Vagina (tissue), 2 donors: ENCODE results near the gene NT5DC2. TPM values are rescaled to one million over a fixed set of nuclear protein-coding genes. Genes with fewer than 3 reads are reported as not detected.

Experiments used
- DNase-seq, 2 donors: peaks; one replicate each; pipeline ENCODE4 v3.0.0-alpha.2; 2017; ENCODE audit errors: extremely low spot score in 2 of 2
- H3K27ac ChIP-seq: fragments of 200-600 bp; sonication (generic); one replicate; pipeline ENCODE4 v1.5.1; 2019
- H3K27me3 ChIP-seq: fragments of 200-600 bp; sonication (generic); one replicate; pipeline ENCODE4 v1.5.1; 2019
- H3K36me3 ChIP-seq, 2 donors: fragments of 200-600 bp; sonication (generic); one replicate each; pipeline ENCODE4 v1.5.1; 2017 to 2019
- H3K4me1 ChIP-seq: fragments of 200-600 bp; sonication (generic); one replicate; pipeline ENCODE4 v1.5.1; 2019
- H3K4me3 ChIP-seq, 2 donors: fragments of 200-600 bp; sonication (generic); 1 replicate in 1 of 2; 2 replicates in 1 of 2; pipeline ENCODE4 v1.5.1; 2016 to 2019
- H3K9me3 ChIP-seq: fragments of 200-600 bp; sonication (generic); one replicate; pipeline ENCODE4 v1.5.1; 2019
- POLR2A ChIP-seq, 2 donors: fragments of 450-650 bp; IDR thresholded peaks; one replicate each; pipeline ENCODE4 v1.6.1; 2017; ENCODE audit warnings: antibody characterized with exemption in 2 of 2, mild to moderate bottlenecking in 2 of 2, moderate library complexity in 2 of 2
- POLR2AphosphoS5 ChIP-seq, 2 donors: sonication (generic); formaldehyde crosslinking; IDR thresholded peaks; one replicate each; pipeline ENCODE4 v1.9.0; 2017; ENCODE audit warnings: antibody characterized with exemption in 2 of 2, mild to moderate bottlenecking in 2 of 2, low read depth in 1 of 2; ENCODE audit not compliant: insufficient read depth in 1 of 2
- intact Hi-C: fragments of 100-400 bp; cut with DNase I; formaldehyde crosslinking; loops from one replicate; pipeline ENCODE4 v1.15.1; 2023
- total RNA-seq: library from RNA; depleted of rRNA; stranded (reverse); fragments of >200 nt; gene quantifications from one replicate; pipeline ENCODE4 v1.2.3, GENCODE V29; 2016
- TF ChIP-seq, protein P1 (sequence below), 3 experiments: fragments of 450-650 bp in 2 of 3; fragments of 200-600 bp in 1 of 3; sonication (generic) in 1 of 3; IDR thresholded peaks; one replicate each; pipeline ENCODE4 v1.5.1; 2017 to 2019; ENCODE audit warnings: antibody characterized with exemption in 3 of 3, mild to moderate bottlenecking in 2 of 3, moderate library complexity in 2 of 3

Gene NT5DC2
- total RNA-seq, 1 donor from 2014 or later = 63.3 TPM

GRCh38 chr3:52555056-52555455, 21.4 kb upstream of the NT5DC2 start:
- TF ChIP-seq POLR2AphosphoS5 (IDR thresholded peaks at IDR 0.05; ENCODE audit: insufficient read depth in 1 of 2, low read depth in 1 of 2) = no peak
- TF ChIP-seq, protein P1, sequence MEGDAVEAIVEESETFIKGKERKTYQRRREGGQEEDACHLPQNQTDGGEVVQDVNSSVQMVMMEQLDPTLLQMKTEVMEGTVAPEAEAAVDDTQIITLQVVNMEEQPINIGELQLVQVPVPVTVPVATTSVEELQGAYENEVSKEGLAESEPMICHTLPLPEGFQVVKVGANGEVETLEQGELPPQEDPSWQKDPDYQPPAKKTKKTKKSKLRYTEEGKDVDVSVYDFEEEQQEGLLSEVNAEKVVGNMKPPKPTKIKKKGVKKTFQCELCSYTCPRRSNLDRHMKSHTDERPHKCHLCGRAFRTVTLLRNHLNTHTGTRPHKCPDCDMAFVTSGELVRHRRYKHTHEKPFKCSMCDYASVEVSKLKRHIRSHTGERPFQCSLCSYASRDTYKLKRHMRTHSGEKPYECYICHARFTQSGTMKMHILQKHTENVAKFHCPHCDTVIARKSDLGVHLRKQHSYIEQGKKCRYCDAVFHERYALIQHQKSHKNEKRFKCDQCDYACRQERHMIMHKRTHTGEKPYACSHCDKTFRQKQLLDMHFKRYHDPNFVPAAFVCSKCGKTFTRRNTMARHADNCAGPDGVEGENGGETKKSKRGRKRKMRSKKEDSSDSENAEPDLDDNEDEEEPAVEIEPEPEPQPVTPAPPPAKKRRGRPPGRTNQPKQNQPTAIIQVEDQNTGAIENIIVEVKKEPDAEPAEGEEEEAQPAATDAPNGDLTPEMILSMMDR (IDR thresholded peaks at IDR 0.05) = no peak
- TF ChIP-seq POLR2A (IDR thresholded peaks at IDR 0.05) = no peak
- no peaks in the 10 kb centered on the region for H3K4me1 ChIP-seq
- intact Hi-C loops = no loop called here
- H3K36me3 ChIP-seq = peaks cover 0 to 50% of the 10 kb centered on the region in 2 donors
- no peak overlapping the region for H3K27ac ChIP-seq
- no peak for DNase-seq
- H3K27me3 ChIP-seq = no peaks in the 10 kb centered on the region
- no peaks in the 10 kb centered on the region for H3K9me3 ChIP-seq
- H3K4me3 ChIP-seq = no peak overlapping the region

DNA sequence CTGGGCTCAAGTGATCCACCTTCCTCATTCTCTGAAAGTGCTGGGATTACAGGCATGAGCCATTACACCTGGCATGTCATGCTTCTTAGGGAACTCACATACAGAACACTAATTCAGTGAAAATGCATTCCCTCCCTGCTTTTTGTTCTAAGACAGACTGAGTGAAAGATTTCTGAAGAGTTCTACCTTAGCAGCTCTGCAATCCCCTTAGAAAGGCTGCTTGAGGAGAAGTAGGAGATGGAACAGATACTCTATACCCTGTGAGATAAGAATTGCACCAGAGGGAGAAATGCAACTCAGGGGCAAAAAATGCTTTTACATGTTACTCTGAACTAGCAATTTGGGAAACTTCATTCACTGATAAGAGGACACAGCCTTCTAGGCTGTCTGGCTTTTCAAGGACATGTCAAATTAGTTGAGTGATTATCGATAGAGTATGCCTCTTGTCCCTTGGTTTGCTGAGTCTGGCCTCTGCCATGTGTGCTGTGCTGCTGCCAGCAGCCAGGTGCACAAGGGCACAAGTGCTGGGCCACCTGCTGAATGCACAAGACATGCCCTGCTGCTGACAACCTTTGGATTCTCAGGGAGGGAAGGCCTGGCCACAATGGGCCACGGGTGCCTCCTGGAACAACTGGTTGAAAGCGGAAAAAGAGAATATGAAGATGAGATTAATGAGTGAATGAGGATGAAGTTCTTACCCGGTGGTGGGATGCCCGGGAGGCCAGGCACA, 20.5 kb upstream of the NT5DC2 start:
- intact Hi-C loops = no loop called here
- Histone ChIP-seq H3K4me1 (no peaks in the 10 kb centered on the region), H3K27me3 (no peaks in the 10 kb centered on the region), H3K27ac (no peak overlapping the region), H3K36me3 (peaks cover 0 to 57% of the 10 kb centered on the region in 2 donors), H3K9me3 (no peaks in the 10 kb centered on the region), H3K4me3 (no peak overlapping the region)
- no peak for DNase-seq
- TF ChIP-seq POLR2A (IDR thresholded peaks at IDR 0.05) (no peak), POLR2AphosphoS5 (IDR thresholded peaks at IDR 0.05; ENCODE audit: insufficient read depth in 1 of 2, low read depth in 1 of 2) (no peak)
- TF ChIP-seq, protein P1 (IDR thresholded peaks at IDR 0.05) = no peak

- Histone ChIP-seq H3K4me3 (no peak overlapping the region), H3K4me1 (no peaks in the 10 kb centered on the region), H3K36me3 (peaks cover 0 to 57% of the 10 kb centered on the region in 2 donors), H3K9me3 (no peaks in the 10 kb centered on the region), H3K27ac (no peak overlapping the region), H3K27me3 (no peaks in the 10 kb centered on the region)
- no peak for DNase-seq
- intact Hi-C loops = no loop called here
- TF ChIP-seq POLR2A (IDR thresholded peaks at IDR 0.05) (no peak), POLR2AphosphoS5 (IDR thresholded peaks at IDR 0.05; ENCODE audit: insufficient read depth in 1 of 2, low read depth in 1 of 2) (no peak)
- TF ChIP-seq, protein P1 (IDR thresholded peaks at IDR 0.05) = no peak
Measured at GRCh38 chr3:52552089-52552488, 18.4 kb upstream of the NT5DC2 start.

DNA sequence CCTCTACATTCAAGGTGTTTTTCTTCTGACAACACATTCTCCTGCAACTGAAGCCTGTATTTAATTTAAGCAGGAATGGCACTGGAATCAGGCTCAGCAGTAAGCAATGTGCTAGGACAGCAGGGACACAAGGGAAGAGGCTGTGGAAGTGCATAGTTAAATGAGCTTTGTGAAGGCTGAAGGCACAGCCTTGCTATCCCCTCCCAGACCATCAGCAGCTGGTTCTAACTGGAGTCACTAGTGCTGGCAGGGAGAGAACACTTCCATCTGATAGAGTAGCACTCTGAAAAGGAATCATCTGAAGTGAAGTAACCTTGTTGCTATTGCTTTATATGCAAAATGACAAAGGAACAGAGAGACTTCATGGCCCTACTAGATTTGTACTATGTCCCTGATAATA, 17.5 kb upstream of the NT5DC2 start:
- Histone ChIP-seq H3K27me3 (no peaks in the 10 kb centered on the region), H3K9me3 (no peaks in the 10 kb centered on the region), H3K4me3 (no peak overlapping the region), H3K27ac (no peak overlapping the region), H3K4me1 (no peaks in the 10 kb centered on the region), H3K36me3 (peaks cover 0 to 59% of the 10 kb centered on the region in 2 donors)
- intact Hi-C loops = no loop called here
- TF ChIP-seq POLR2AphosphoS5 (IDR thresholded peaks at IDR 0.05; ENCODE audit: insufficient read depth in 1 of 2, low read depth in 1 of 2) (no peak), POLR2A (IDR thresholded peaks at IDR 0.05) (no peak)
- TF ChIP-seq, protein P1 (IDR thresholded peaks at IDR 0.05) = no peak
- DNase-seq = no peak

DNA sequence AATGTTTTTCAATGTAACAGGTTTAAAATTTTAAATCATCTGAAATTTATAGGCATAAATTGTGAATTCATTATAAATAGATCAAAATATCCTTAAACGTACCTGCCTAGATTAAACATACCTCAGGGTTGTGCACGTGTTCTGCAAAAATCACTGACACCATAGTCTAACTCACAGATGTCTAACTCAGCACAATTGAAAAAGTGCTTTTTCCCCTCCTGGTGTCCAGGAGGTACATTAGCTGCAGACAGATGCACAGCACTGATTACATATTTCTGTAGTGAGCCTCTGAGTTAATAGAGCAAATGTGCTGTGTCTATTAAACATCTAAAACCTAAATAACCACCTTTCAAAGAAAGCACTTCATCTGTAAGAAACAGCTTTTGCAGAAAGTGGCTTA, 13.5 kb upstream of the NT5DC2 start:
- H3K36me3 ChIP-seq = peaks cover 0 to 39% of the 10 kb centered on the region in 2 donors
- no peak for DNase-seq
- H3K9me3 ChIP-seq = no peaks in the 10 kb centered on the region
- H3K27ac ChIP-seq = no peak overlapping the region
- TF ChIP-seq, protein P1 (IDR thresholded peaks at IDR 0.05) = no peak
- TF ChIP-seq POLR2A (IDR thresholded peaks at IDR 0.05) = no peak
- no peak for TF ChIP-seq POLR2AphosphoS5 (IDR thresholded peaks at IDR 0.05; ENCODE audit: insufficient read depth in 1 of 2, low read depth in 1 of 2)
- intact Hi-C loops = no loop called here
- no peak overlapping the region for H3K4me3 ChIP-seq
- H3K4me1 ChIP-seq = no peaks in the 10 kb centered on the region
- H3K27me3 ChIP-seq = no peaks in the 10 kb centered on the region
